Heart right ventricle (tissue), 16 donors: Measurements from ENCODE around the gene NFIC. TPM values are rescaled to one million over a fixed set of nuclear protein-coding genes. Genes with fewer than 3 reads are reported as not detected.
"Not testable (repeated sequence)": the region's sequence is repeated elsewhere in the genome, so short reads cannot be mapped to it uniquely, and the experiment has no call there.

Experiments
- ATAC-seq, 8 donors: fragments of 200-7000 bp; cut with Tn5 transposase; one replicate each; pipeline ENCODE4 v1.9.1; 2020; ENCODE audit warnings: mild to moderate bottlenecking in 8 of 8, moderate library complexity in 8 of 8, moderate number of reproducible peaks in 1 of 8
- DNase-seq, 2 donors: peaks; one replicate each; pipeline ENCODE4 v3.0.0-alpha.2; 2020
- H3K27ac ChIP-seq, 10 donors: fragments of 200-600 bp; sonication (generic) in 2 of 10; one replicate each; pipeline versions ENCODE4 v1.5.0 to v1.8.0; 2020 to 2022; ENCODE audit warnings: mild to moderate bottlenecking in 3 of 10
- H3K27me3 ChIP-seq, 7 donors: fragments of 200-600 bp; one replicate each; pipeline ENCODE4 v1.8.0; 2021 to 2022; ENCODE audit warnings: mild to moderate bottlenecking in 2 of 7
- H3K36me3 ChIP-seq, 9 donors: fragments of 200-600 bp; sonication (generic) in 1 of 9; one replicate each; pipeline versions ENCODE4 v1.5.0 to v1.8.0; 2020 to 2022; ENCODE audit warnings: mild to moderate bottlenecking in 2 of 9
- H3K4me1 ChIP-seq, 9 donors: fragments of 200-600 bp; sonication (generic) in 1 of 9; one replicate each; pipeline versions ENCODE4 v1.5.0 to v1.8.0; 2020 to 2022; ENCODE audit warnings: mild to moderate bottlenecking in 4 of 9
- H3K4me3 ChIP-seq, 10 donors: fragments of 200-600 bp; sonication (generic) in 2 of 10; one replicate each; pipeline versions ENCODE4 v1.5.0 to v1.8.0; 2020 to 2022; ENCODE audit warnings: mild to moderate bottlenecking in 7 of 10, moderate library complexity in 2 of 10
- H3K9me3 ChIP-seq, 11 donors: fragments of 200-600 bp in 10 of 11; sonication (generic) in 2 of 11; one replicate each; pipeline versions ENCODE4 v1.5.0 to v1.8.0; 2013 to 2022; ENCODE audit warnings: mild to moderate bottlenecking in 2 of 11, control low read depth in 1 of 11, moderate library complexity in 1 of 11
- WGBS, 2 donors: extraction: QIAGEN DNeasy Blood & Tissue Kit; methylation state at CpG; one replicate each; pipeline ENCODE4 v1.1.7; 2013; ENCODE audit warnings: inconsistent platforms in 1 of 2; 5-methylcytosine and 5-hydroxymethylcytosine counted together
- intact Hi-C, 10 donors: fragments of 100-400 bp; cut with DNase I; formaldehyde crosslinking; loops; one replicate each; pipeline versions ENCODE4 v1.11.1 to v1.14.2; 2022
- polyA plus RNA-seq, 2 donors: library from polyadenylated mRNA; stranded (reverse); fragments of 200-250 nt; gene quantifications; one replicate each; pipeline ENCODE4 v1.2.3, GENCODE V29; 2013
- total RNA-seq, 10 donors: library from RNA; stranded (reverse); fragmentation: NEBNext Ultra II Directional in 3 of 10; extraction: Animal tissue kit (Norgen Biotek cat#: 25700) in 3 of 10; gene quantifications; one replicate each; pipeline versions ENCODE4 v1.2.1 to v1.2.4, GENCODE V29; 2021 to 2023
- TF ChIP-seq, protein P1 (sequence below), 9 donors: fragments of 200-600 bp; sonication (generic) in 2 of 9; IDR thresholded peaks; one replicate each; pipeline versions ENCODE4 v1.5.0 to v1.8.0; 2021 to 2022; ENCODE audit warnings: antibody characterized with exemption in 9 of 9, mild to moderate bottlenecking in 5 of 9, moderate library complexity in 1 of 9
- donor health status: Arrhythmogenic right ventricular cardiomyopathy.
- donor health status: ischemic (EF 13 %, LVEDD 7.1; RV severe dilation, severe dysfunction).
- donor health status: healthy with polysubstance abuse.
- donor health status: DM: no; HTN: yes; CAD: no.
- donor health status: DM: no; HTN: no; CAD: no.
- donor health status: ischemic (EF 25% LVEDD 6.9; RV normal size, moderate dysfunction).
- donor health status: ischemic (EF 25% LVEDD 5.7; RV mildly dilated, moderate dysfunction).
- donor health status: healthy.
- donor health status: DM: yes; HTN: yes; CAD: no.
- donor health status: Ischemic cardiomyopathy.
- donor health status: ischemic (EF 35%, LVEDD 5.7; RV mildly dilated, moderate dysfunction).
- donor health status: nonischemic (EF 11% LVEDD 7.7; RV severe dilation, severe dysfunction).
- donor health status: DM: yes; HTN: yes; CAD: no.
- donor health status: PGD.
- donor health status: ischemic (EF 29% LVEDD 5.4; RV normal size, mild dysfunction).
- donor health status: nonischemic (EF 23%, LVEDD 6.1; RV moderate dilation, normal function).

The NFIC gene
- total and polyA plus RNA-seq, 12 donors: 52.3 to 217 (median 157) TPM

DNA sequence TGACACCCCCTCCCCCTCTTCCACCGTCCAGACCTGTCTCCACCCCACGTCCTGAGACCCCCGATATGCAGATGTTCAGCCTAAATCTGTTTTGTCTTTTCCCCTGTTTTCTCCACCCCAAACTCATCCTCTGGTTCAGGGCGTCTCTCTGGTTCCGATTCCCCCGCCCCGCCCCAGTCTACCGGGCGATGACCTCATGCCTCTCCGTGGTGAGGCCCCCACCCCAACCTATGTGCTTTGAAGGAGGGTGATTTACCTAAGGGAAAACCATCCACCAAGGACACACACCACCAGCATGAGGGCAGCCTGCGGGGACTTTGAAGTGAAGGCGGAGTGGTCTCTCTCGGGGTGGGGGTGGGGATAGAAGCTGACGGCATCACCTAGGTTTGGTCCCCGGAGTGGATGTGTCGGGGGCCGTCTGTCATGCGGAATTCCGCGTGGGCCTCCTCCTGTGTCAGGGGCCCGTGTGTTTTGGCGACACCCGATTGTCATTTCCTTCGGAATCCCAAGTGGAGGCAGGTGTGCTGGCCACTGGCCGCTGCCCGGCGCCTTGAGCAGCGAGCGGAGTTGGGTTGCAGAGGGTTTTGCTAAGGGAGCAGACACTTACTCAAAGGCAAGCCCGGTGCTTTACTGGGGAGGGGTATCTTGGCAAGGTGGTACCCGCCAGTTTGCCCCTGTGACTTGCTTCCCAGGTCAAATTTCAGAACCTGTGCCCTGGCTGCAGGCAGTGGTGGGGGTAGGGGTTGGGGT lies 141.2 kb downstream of the NFIC start:
- intact Hi-C loops: loop anchor here in 2 of 10 donors (2.0 to 10.0 kb wide), 2 partner anchors 65 to 1573 kb away; partner anchors contain the start of gene HMG20B (in 1 of the 2)
- peaks cover 5 to 56% (median 30%) of the 10 kb centered on the region in 9 donors for H3K4me1 ChIP-seq
- WGBS, 2 donors: 31 to 32% methylated on average over 31 of the region's 31 CpGs
- no peak for DNase-seq
- no peaks in the 10 kb centered on the region for H3K9me3 ChIP-seq
- TF ChIP-seq, protein P1, sequence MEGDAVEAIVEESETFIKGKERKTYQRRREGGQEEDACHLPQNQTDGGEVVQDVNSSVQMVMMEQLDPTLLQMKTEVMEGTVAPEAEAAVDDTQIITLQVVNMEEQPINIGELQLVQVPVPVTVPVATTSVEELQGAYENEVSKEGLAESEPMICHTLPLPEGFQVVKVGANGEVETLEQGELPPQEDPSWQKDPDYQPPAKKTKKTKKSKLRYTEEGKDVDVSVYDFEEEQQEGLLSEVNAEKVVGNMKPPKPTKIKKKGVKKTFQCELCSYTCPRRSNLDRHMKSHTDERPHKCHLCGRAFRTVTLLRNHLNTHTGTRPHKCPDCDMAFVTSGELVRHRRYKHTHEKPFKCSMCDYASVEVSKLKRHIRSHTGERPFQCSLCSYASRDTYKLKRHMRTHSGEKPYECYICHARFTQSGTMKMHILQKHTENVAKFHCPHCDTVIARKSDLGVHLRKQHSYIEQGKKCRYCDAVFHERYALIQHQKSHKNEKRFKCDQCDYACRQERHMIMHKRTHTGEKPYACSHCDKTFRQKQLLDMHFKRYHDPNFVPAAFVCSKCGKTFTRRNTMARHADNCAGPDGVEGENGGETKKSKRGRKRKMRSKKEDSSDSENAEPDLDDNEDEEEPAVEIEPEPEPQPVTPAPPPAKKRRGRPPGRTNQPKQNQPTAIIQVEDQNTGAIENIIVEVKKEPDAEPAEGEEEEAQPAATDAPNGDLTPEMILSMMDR (IDR thresholded peaks at IDR 0.05): no peak
- ATAC-seq: no peak
- H3K36me3 ChIP-seq: peaks cover 0 to 34% (median 0%) of the 10 kb centered on the region in 9 donors
- no peaks in the 10 kb centered on the region for H3K27me3 ChIP-seq
- H3K27ac ChIP-seq: peak overlapping the region in 5 of 10 donors; percentile 7 to 96 (median 94)
- H3K4me3 ChIP-seq: peak overlapping the region; percentile 77 to 100 (median 96)

DNA sequence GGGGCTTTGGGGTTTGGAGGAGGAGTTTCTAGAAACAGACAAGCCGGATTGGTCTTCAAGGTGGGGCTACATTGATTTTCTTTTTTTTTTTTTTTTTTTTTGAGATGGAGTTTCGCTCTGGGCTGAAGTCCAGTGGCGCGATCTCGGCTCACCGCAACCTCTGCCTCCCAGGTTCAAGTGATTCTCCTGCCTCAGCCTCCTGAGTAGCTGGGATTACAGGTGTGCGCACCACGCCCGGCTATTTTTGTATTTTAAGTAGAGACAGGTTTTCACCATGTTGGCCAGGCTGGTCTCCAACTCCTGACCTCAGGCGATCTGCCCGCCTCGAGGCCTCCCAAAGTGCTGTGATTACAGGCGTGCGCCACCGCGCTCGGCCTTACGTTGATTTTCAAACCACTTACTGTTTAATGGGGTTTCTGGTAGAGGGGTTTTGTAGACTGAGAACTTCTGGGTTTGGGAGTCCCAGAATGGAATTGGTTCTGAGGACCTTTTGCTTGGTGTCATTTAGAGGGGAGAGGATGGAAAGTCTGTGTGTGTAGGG lies 141.8 kb downstream of the NFIC start:
- not testable (repeated sequence) for DNase-seq, ATAC-seq, H3K9me3 ChIP-seq, H3K27ac ChIP-seq, H3K27me3 ChIP-seq
- WGBS, 2 donors: 93 to 96% methylated on average over 18 of the region's 18 CpGs
- intact Hi-C loops: loop anchor here in 1 of 10 donors (10.0 kb wide), 1 partner anchor 1573 kb away; no protein-coding TSS in a partner anchor
- H3K36me3 ChIP-seq: peaks cover 0 to 34% (median 0%) of the 10 kb centered on the region in 9 donors
- H3K4me3 ChIP-seq: peak overlapping the region in 1 of 10 donors; percentile 77
- H3K4me1 ChIP-seq: peaks cover 11 to 62% (median 34%) of the 10 kb centered on the region in 9 donors

DNA sequence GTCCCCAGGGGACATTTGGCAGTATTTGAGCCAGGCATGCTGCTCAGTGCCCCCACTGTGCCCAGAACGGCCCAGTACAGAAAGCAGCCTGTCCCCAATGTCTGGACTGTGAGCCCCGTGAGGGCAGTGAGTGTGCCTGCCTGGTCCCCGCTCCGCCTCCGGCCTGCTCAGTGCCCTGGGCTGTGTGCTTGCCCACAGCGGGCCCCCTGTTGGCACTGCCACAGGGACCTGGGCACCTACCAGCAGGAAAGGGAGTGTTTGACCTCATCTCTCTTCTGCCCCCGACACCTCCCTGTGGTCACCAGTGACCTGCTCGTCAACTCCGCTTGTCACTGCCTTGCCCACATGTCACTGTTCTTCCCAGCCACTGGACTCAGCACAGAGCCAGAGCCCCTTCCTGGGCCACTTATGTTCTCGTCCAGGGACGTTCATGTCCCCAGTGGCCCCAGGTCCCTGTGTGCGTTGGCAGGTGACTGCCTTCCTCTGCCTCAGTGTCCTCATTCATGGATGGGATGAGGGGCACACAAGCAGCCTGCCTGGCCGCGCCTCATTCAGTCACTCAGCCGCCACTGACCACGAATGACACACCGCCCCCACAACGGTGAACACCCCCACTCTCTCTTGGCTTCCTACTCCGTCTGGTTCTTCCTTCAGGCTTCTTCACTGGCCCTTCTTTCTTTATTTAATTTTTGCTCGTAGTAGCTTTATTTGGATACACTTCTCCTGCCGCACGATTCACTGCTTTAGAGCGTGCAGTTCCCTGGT lies 142.6 kb downstream of the NFIC start:
- H3K27ac ChIP-seq: no peak overlapping the region
- intact Hi-C loops: loop anchor here in 1 of 10 donors (10.0 kb wide), 1 partner anchor 1574 kb away; no protein-coding TSS in a partner anchor
- H3K4me3 ChIP-seq: no peak overlapping the region
- ATAC-seq: no peak
- no peak for DNase-seq
- WGBS, 2 donors: 83 to 85% methylated on average over 23 of the region's 23 CpGs
- H3K9me3 ChIP-seq: no peaks in the 10 kb centered on the region
- peaks cover 12 to 66% (median 34%) of the 10 kb centered on the region in 9 donors for H3K4me1 ChIP-seq
- H3K27me3 ChIP-seq: no peaks in the 10 kb centered on the region
- H3K36me3 ChIP-seq: peaks cover 0 to 34% (median 0%) of the 10 kb centered on the region in 9 donors
- TF ChIP-seq, protein P1 (IDR thresholded peaks at IDR 0.05): no peak

DNA sequence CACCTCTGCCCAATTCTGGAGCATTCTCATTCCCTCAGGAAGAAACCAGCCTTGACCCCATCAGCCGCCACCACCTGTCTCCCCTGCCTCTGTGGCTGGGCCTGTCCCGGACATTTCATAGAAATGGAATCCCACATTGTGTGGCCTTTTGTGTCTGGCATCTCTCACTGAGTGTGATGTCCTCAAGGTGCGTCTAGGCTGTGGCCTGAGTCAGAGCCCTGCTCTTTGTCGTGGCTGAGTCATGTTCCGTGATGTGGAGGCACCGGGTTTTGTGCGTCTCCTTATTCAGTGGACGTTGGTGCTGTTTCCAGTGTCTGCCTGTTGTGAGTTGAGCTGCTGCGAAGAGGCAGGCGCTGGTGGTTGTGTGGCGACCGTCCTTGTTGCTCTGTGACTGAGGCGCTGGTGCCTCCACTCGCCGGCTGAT lies 143.2 kb downstream of the NFIC start:
- ATAC-seq (no peak), DNase-seq (no peak)
- WGBS, 2 donors: 85 to 86% methylated on average over 15 of the region's 15 CpGs
- no peak overlapping the region for H3K27ac ChIP-seq
- H3K36me3 ChIP-seq: peaks cover 0 to 34% (median 0%) of the 10 kb centered on the region in 9 donors
- H3K4me1 ChIP-seq: peaks cover 12 to 68% (median 34%) of the 10 kb centered on the region in 9 donors
- H3K4me3 ChIP-seq: no peak overlapping the region
- TF ChIP-seq, protein P1 (IDR thresholded peaks at IDR 0.05): no peak
- H3K27me3 ChIP-seq: no peaks in the 10 kb centered on the region
- no peaks in the 10 kb centered on the region for H3K9me3 ChIP-seq
- intact Hi-C loops: loop anchor here in 1 of 10 donors (10.0 kb wide), 1 partner anchor 1575 kb away; no protein-coding TSS in a partner anchor
